SJCRH30 (cell line): ENCODE measurements around the gene WDR90. TPM values are rescaled to one million over a fixed set of nuclear protein-coding genes. Genes with fewer than 3 reads are reported as not detected.

ENCODE experiments used
- DNase-seq, 2 experiments: peaks; one replicate each; pipeline ENCODE4 v3.0.0-alpha.2; 2015 to 2020
- H3K27ac ChIP-seq: fragments of 250-450 bp; sonication (Bioruptor Pico); 2 replicates; pipeline ENCODE4 v1.5.1; 2020; ENCODE audit warnings: mild to moderate bottlenecking, moderate library complexity
- H3K27me3 ChIP-seq: fragments of 250-450 bp; sonication (Bioruptor Pico); 2 replicates; pipeline ENCODE4 v1.5.1; 2020; ENCODE audit warnings: mild to moderate bottlenecking, moderate library complexity
- H3K36me3 ChIP-seq: fragments of 250-450 bp; sonication (Bioruptor Pico); 2 replicates; pipeline ENCODE4 v1.5.1; 2020; ENCODE audit warnings: mild to moderate bottlenecking, moderate library complexity
- H3K4me1 ChIP-seq: fragments of 250-450 bp; sonication (Bioruptor Pico); 2 replicates; pipeline ENCODE4 v1.5.1; 2020; ENCODE audit warnings: mild to moderate bottlenecking, moderate library complexity
- H3K4me3 ChIP-seq: fragments of 250-450 bp; sonication (Bioruptor Pico); 2 replicates; pipeline ENCODE4 v1.5.1; 2020; ENCODE audit warnings: mild to moderate bottlenecking, moderate library complexity
- H3K9me3 ChIP-seq: fragments of 250-450 bp; sonication (Bioruptor Pico); replicated peaks from 2 replicates; pipeline ENCODE4 v1.5.1; 2020; ENCODE audit warnings: mild to moderate bottlenecking, moderate library complexity
- total RNA-seq: library from RNA; depleted of rRNA; stranded (reverse); fragments of >200 nt; shearing (Covaris generic); gene quantifications from 2 replicates; pipeline ENCODE4 v1.2.3, GENCODE V29; 2014; rRNA removed

The WDR90 gene
- total RNA-seq, 1 experiment from 2014 or later, result 18.3 TPM

DNA sequence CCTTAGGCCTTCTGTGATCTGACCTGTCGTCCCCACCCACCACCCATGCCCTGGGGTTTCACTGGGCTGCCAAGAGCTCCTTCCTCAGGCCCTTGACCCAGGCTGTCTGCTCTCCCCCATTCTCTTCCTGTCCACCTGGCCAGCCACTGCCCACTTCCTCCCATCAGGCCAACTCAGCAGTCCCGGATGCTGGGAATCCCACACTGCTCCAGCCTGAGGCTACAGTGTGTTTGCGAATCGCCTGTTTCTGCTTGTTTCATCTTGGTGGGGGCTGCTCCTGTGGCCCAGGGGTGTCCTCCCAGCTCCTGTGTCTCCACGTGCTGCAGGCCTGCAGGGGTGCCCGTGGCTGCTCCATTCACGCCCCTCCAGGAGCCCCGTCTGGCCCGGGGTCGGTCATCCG lies 64.9 kb downstream of the WDR90 start:
- peak; percentile 51 to 64 for DNase-seq
- peaks cover 44% of the 10 kb centered on the region for H3K4me1 ChIP-seq
- no peaks in the 10 kb centered on the region for H3K36me3 ChIP-seq
- no peaks in the 10 kb centered on the region for H3K9me3 ChIP-seq
- 0 out of 2 replicates have a peak overlapping the region, but pooled peaks have one; percentile 11 for H3K27ac ChIP-seq
- no peaks in the 10 kb centered on the region for H3K27me3 ChIP-seq
- H3K4me3 ChIP-seq, result peak overlapping the region; percentile 37

- peak within 1 kb of the TSS; percentile 88 for H3K4me3 ChIP-seq
- no peaks in the 10 kb centered on the region for H3K9me3 ChIP-seq
- no peaks in the 10 kb centered on the region for H3K27me3 ChIP-seq
- peak; percentile 92 for DNase-seq
- H3K36me3 ChIP-seq, result no peaks in the 10 kb centered on the region
- peaks cover 48% of the 10 kb centered on the region for H3K4me1 ChIP-seq
- H3K27ac ChIP-seq, result peak within 1 kb of the TSS; percentile 11; the same call in 1 of the 2 replicates
These were observed 65.7 kb downstream of the WDR90 start, which contains the start of gene METRN for GRCh38 chr16:714558-715476. METRN (plus strand) TSS chr16:715118; CDS start chr16:715290, 172 bp downstream.

GRCh38 chr16:715477-716199 lies 66.5 kb downstream of the WDR90 start:
- Histone ChIP-seq H3K4me3 (peak overlapping the region; percentile 88), H3K4me1 (peaks cover 44% of the 10 kb centered on the region), H3K27me3 (no peaks in the 10 kb centered on the region), H3K27ac (no peak overlapping the region; the same call in 1 of the 2 replicates), H3K9me3 (no peaks in the 10 kb centered on the region), H3K36me3 (no peaks in the 10 kb centered on the region)
- peak; percentile 39 to 56 for DNase-seq

- H3K4me1 ChIP-seq, result peaks cover 38% of the 10 kb centered on the region
- H3K4me3 ChIP-seq, result peak overlapping the region; percentile 88
- no peaks in the 10 kb centered on the region for H3K9me3 ChIP-seq
- peak in 1 of 2 experiments; percentile 44 for DNase-seq
- H3K27me3 ChIP-seq, result no peaks in the 10 kb centered on the region
- H3K27ac ChIP-seq, result no peak overlapping the region; the same call in 1 of the 2 replicates
- no peaks in the 10 kb centered on the region for H3K36me3 ChIP-seq
These were observed 67.0 kb downstream of the WDR90 start for GRCh38 chr16:716200-716568.

DNA sequence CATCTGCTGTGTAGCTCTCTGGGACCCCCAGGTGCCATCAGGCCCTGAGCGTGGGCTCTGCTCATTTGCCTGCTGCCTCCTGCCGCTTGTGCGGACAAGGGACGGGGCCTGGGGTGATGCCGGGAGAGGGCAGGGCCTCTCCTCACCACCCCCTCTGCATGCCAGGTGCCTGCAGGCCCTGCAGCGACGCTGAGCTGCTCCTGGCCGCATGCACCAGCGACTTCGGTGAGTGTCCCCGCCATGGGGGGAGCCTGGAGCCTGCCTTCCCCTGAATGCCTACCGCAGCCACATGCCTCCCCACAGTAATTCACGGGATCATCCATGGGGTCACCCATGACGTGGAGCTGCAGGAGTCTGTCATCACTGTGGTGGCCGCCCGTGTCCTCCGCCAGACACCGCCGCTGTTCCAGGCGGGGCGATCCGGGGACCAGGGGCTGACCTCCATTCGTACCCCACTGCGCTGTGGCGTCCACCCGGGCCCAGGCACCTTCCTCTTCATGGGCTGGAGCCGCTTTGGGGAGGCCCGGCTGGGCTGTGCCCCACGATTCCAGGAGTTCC lies 67.7 kb downstream of the WDR90 start:
- DNase-seq, result no peak
- Histone ChIP-seq H3K36me3 (no peaks in the 10 kb centered on the region), H3K9me3 (no peaks in the 10 kb centered on the region), H3K27me3 (no peaks in the 10 kb centered on the region), H3K4me1 (peaks cover 33% of the 10 kb centered on the region), H3K4me3 (no peak overlapping the region), H3K27ac (no peak overlapping the region)

Other genes starting within 250 kb of the WDR90 start
- 4.8 and 5.7 TPM in 2 replicates for gene DECR2, start 247.5 kb upstream of the WDR90 start, total RNA-seq
- 28.6 and 30.2 TPM in 2 replicates for gene RAB11FIP3, start 223.7 kb upstream of the WDR90 start, total RNA-seq
- 48.8 and 54.0 TPM in 2 replicates for gene CAPN15, start 121.7 kb upstream of the WDR90 start, total RNA-seq
- not detected in 2 replicates for gene PRR35, start 89.0 kb upstream of the WDR90 start, total RNA-seq
- 0.08 TPM in 1 of 2 replicates, not detected in the other for gene NHLRC4, start 82.4 kb upstream of the WDR90 start, total RNA-seq
- gene PIGQ, start 79.4 kb upstream of the WDR90 start, total RNA-seq, result 20.9 and 24.4 TPM in 2 replicates
- 13.2 and 14.4 TPM in 2 replicates for gene RAB40C, start 59.3 kb upstream of the WDR90 start, total RNA-seq
- gene WFIKKN1, start 18.4 kb upstream of the WDR90 start, total RNA-seq, result 0.04 and 0.05 TPM in 2 replicates
- 60.9 and 72.6 TPM in 2 replicates for gene METTL26, start 13.1 kb upstream of the WDR90 start, total RNA-seq
- 3.3 and 4.6 TPM in 2 replicates for gene MCRIP2, start 7.5 kb upstream of the WDR90 start, total RNA-seq
- 41.0 and 66.2 TPM in 2 replicates for gene RHOT2, start 18.8 kb downstream of the WDR90 start, total RNA-seq
- 0.94 and 2.5 TPM in 2 replicates for gene RHBDL1, start 26.3 kb downstream of the WDR90 start, total RNA-seq
- 46.0 and 49.2 TPM in 2 replicates for gene STUB1, start 31.0 kb downstream of the WDR90 start, total RNA-seq
- 22.7 and 23.4 TPM in 2 replicates for gene JMJD8, start 35.0 kb downstream of the WDR90 start, total RNA-seq
- gene WDR24, start 41.0 kb downstream of the WDR90 start, total RNA-seq, result 5.6 and 6.2 TPM in 2 replicates
- gene FBXL16, start 56.4 kb downstream of the WDR90 start, total RNA-seq, result 1.7 and 1.8 TPM in 2 replicates
- 61.7 and 77.6 TPM in 2 replicates for gene METRN, start 65.8 kb downstream of the WDR90 start, total RNA-seq
- gene ANTKMT, start 71.8 kb downstream of the WDR90 start, total RNA-seq, result 11.4 and 11.7 TPM in 2 replicates
- 4.5 and 5.0 TPM in 2 replicates for gene CCDC78, start 77.1 kb downstream of the WDR90 start, total RNA-seq
- gene HAGHL, start 77.7 kb downstream of the WDR90 start, total RNA-seq, result 6.0 and 8.9 TPM in 2 replicates
- gene CIAO3, start 91.6 kb downstream of the WDR90 start, total RNA-seq, result 30.2 and 31.5 TPM in 2 replicates
- gene MSLN, start 111.4 kb downstream of the WDR90 start, total RNA-seq, result not detected in 2 replicates
- 35.5 and 38.7 TPM in 2 replicates for gene RPUSD1, start 139.0 kb downstream of the WDR90 start, total RNA-seq
- gene CHTF18, start 139.3 kb downstream of the WDR90 start, total RNA-seq, result 34.5 and 46.0 TPM in 2 replicates
- gene GNG13, start 151.4 kb downstream of the WDR90 start, total RNA-seq, result not detected in 2 replicates